IPS-NIHi11 (cell line): ENCODE data around the gene CORO2B.

ENCODE experiments used
- DNase-seq: peaks from one replicate; pipeline ENCODE4 v3.0.0; 2012; ENCODE audit warnings: mixed read lengths, low spot score

CORO2B gene

DNA sequence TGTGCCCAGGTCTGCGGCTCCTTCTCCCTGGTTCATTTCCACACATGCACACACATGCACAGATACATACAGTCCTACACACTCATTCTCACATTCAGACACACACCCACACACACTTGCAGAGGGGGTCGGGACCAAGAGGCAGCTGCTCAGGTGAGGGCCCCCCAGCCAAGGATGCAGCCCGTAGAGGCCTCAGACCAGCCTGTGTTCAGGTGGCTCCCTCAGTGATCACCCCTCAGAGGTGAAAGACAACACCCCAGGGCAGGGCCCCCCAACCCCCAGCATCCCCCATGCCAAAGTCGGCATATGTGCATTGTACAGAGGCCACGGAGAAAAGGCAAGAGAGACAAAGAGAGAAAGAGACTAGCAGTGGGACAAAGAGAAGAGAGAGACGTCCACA is 5.9 kb upstream of the CORO2B start:
- DNase-seq: no peak

DNA sequence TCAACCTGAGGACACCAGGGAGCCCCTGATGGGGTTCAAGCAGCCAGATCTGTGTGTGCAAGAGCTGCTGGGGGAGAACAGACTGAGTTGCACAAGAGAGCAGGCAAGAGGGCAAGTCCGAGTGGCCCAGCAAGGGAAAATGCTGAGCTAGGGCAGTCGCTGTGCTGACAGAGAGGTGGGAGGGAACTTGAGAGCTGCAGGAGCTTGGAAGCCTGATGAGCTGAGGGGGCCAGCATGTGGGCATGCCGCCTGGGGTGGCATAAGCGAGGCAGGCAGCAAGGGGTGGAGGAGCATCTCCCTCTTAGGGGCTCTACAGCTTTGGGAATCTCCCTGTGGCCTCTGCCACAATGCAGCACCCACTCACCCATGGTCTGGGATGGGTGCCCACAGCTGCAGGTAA is 4.7 kb upstream of the CORO2B start:
- no peak for DNase-seq

DNA sequence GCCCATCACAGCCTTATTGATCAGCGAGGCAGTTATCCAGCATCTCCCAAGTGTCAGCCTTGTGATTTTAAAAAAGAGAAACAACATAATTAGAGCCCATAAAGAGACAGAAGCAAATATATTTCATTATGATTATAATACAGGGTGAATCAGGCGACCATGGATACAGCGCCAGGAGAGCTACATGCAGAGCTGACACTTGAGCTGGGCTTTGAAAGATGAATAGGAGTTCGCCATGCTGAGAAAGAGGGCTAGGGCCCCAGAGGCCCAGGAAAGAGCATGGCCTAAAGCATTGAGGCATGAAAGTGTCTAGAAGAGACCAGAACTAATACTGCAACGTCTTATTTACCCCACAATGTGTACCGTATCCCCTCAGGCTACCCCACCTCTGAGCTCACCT is 4.2 kb upstream of the CORO2B start:
- no peak for DNase-seq

DNA sequence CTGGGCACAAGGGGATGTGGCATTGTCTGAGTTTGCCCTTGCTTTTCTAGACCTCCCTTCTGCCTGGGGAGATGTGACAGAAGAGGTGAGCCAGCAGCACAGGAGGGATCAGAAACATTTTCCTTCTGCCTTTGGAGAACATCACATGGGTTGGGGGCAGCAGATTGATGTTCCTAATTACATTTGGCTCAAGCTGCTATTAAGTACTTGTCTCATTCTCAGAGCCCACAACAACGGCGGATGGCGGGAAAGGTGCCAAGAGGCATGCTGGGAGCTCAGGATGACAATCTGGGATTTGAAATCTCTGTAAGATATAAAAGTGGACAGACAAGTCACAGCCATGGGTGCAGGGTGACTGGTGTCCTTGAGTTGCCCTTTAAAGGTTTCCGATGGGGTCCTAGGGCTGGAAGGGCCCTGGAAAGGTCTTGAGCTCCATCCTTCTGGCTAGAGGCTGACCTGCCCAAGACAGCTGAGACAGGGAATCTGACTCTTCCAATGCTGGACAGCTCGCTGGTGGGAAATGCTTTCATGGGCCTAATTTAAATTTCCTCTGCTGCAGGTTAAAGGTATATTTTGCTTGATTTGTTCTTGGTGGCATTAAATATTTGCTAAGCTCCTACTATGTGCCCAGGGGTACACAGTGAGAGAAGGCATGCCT is 2.4 kb upstream of the CORO2B start:
- DNase-seq: no peak

DNA sequence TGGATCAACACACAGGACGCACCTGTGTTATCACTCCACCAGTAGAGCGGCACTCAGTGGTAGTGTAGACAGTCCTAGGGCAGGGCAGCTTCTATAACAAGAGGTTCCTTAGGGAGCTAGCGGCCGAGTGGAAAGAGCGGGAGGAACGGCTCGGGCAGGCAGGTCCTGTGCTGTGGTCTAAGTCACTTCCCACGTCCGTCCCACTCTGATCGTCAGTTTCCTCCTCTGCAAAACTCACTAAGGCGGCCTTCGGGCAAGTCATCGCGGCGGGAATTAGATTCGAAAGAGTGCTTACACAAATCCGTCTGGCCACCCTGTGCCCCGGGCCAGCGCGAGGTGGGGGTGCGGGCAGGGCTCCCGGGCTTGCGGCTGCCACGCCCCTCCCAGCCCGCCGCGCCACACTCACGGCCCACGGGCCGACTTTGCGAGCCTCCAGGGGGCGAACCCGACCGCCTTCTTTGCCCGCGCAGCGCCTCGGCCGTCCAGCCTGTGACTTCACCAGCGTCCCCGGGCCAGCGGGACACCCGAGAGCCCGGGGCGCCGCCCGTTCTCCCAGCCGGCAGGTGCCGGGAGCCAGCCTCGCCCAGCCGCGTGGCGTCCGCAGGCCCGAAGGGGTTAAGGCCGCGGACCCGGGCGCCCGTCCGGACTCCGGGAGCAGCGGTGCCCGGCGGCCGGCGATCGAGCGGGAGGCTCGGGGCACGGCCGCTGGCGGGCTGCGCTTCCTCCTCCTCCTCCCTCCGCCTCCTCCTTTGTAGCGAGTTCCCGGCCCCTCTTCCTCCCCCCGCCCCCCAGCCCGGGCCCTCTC is 416 bp upstream of the CORO2B start:
- peak; percentile 69 for DNase-seq

DNA sequence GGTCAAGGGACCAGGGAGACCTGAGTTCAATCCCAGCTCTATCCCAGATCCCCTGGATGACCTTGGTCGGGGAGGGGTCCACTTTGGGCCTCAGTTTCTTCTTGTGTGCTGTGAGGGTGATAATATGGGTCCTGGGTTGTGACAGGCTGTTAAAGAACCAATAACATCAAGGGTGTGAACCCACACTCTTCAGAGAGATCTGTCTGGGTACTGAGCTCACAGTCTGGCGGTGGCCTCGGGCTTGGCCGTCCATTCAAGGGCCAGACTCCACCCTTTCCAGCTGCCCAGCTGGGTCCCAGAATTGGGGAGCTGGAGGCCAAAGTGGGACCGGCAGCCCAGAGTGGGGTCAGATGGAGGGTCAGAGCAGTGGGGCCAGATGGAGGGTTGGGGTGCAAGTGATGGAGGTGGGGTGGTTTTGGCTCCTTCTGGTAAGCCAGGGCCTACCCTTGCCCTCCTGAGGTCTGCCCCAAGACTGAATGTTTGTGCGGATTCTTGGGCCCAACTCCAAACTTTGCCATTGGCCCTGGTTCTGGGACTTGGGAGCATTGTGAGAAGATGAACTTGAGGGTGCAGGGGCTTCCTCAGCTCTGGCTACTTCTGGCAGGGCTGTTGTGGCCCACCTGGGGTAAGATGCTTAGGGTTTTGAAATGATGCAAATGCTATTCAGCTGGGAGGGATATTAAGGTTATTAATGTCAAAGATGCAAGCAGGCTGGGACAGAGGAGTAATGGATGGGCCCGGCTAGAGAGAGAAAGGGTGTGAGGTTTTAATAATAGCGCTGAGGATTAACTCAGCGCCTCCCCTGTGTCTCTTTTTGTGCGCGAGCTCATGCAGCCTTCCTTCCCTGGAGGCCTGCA is 1.5 kb downstream of the CORO2B start:
- no peak for DNase-seq

DNA sequence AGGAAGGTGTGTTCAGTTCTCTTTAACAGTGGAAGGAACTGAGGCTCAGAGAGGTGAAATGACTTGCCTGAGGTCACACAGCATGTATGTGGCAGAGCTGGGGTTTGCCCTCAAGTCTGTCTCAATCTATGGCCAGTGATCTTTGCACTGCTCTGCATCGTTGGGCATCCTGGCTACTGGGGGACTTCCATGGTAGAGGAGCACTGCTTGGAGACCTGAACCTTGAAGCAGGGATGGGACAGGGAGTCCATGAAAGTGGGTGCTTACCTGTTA is 2.0 kb downstream of the CORO2B start:
- no peak for DNase-seq

DNA sequence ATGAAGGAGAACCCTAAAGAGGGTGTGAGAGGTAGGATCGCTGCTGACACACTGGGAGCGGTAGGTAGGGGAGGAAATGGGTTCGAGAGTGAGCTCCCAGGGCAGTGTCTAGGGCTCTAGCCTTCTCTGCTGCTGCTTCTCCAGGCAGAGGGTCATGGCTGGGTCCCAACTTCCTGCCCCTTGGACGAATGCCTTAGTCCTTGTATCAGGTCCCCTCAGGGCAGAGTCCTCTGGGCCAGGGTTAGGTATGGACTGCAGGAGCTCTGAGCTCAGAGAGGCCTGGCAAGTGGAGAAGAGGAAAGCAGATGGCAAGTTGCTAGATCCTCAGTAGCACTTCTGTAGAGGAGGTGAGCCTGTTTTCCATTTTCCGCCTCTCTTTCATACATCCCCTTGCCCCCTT is 2.9 kb downstream of the CORO2B start:
- no peak for DNase-seq

DNA sequence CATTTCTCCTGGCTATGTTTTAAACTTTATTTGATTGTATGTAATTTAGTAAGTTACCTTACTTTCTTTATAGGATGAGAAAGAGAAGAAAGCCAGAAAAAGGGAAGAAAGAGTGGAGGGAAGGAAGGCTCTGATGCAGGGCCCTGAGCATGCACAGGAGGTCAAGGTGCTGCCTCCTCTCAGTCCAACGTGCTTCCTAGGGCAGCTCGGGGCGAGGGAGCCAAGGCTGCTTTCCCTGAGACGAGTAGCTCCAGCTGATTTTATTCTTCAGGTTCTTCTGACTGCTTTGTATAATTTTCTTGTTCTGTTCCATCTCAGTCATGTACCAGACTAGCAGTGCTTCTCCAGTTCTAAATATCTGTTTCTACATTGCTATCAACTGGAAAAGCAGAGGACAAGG is 3.4 kb downstream of the CORO2B start:
- DNase-seq: no peak

DNA sequence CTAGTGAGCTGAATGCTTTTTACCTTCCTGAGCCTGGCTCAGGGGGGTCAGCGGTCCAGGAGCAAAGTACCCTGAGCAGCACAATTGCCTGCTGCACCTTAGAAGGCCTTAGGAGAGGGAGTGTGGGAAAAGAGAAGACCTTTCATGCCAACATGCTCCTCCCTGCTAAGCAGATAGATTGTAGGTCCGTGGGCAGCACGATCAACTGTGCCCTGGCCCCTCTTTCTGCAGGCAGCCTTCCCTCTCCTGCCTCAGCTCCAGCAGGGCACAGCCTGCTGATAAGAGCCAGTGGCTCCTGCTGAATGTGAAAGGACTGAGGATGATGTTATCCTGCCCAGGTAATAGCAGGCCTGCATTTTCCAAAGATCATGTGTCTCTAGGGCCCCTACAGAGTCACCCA is 4.1 kb downstream of the CORO2B start:
- DNase-seq: no peak

DNA sequence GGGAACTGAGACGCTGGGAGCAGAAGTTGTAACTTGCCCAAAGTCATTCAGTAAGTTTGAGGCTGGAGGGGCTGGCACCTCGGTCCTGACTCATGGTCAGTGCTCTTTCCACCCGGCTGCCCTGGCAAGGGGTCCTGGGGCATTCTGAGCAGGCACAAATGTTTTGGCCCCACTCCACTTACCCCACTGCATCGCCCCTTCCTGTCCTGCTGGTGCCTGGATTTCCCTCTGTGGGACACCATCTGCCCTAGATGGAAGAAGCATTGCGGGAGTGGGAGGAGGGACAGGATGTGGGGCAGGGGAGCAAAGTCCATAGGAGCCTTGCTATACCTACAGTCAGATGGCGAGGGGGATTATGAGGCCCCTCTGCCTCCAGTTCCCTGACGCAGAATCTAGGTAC is 4.5 kb downstream of the CORO2B start:
- no peak for DNase-seq

DNA sequence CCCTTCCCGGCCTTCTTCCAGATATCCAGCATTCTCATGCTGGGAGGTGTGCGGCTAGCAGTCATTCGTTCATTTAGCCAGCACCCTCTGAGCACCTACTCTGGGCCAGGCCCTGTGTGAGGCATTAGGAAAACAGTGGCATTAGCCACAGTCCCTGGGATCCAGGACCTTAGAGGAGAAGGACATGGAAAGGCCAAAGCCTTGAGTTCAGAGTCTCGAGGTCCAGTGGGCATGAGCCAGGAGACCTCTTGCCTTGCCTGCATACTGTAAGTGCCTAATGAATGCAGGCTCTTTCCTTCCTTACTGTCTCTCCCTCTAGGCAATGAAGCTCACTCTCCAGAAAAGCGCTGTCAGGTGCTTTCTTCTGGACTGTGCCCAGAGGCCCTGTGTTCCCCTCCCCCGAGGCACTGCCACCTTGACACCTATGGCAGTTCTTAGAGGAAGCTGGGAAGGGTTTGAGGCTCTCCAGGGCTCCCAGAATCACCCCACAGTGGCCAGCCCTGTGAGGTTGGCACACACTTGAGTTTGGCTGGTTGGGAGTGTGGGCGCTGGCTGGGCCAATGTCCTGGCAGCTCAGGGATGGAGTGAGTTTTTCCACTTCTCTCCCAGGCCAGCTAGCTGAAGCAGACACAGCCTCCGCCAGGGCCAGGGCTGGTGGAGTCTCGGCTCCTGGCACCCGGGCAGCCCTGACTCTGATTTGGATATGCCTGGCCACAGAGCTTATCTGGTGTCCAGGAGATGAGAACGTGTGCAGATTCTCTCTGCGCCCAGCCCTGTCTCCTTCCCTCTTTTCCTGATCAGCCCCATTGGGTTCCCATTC is 5.4 kb downstream of the CORO2B start:
- no peak for DNase-seq

DNA sequence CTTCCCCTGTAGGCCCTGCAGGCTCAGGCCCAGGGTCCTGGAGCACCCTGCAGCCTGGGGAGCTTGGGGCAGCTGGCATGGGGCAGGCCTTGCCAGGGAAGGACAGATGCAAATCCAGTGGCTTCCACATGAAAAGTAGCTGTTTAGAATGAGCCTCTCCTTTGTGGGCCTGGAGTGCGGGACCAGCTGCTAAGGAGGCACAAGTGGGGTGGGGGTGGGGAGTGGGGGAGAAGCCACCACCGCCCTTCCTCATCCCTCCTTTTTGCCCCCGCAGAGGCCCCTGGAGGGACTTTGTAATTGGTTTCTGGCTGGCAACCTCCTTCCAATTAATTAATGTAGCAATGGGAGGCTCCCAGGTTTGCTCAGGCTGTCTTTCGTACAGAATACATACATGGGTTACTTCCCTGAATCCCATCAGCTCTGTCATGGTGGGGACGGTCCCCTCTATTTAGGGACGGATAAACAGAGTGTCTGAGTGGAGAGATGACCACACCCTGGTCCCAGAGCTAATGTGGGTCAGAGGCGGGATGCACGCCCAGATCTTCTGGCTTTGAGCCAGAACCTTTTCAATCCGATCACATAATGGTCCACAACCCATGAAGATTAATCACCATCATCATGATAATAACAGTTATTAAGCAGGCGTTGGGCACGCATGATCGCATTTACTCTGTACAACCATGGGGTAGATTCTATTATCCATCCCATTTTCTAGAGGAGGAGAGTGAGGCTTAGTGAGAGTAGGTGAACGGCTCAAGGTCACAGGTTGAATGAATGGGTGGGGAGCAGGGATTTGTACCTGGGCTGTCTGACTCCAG is 6.2 kb downstream of the CORO2B start:
- DNase-seq: no peak

DNA sequence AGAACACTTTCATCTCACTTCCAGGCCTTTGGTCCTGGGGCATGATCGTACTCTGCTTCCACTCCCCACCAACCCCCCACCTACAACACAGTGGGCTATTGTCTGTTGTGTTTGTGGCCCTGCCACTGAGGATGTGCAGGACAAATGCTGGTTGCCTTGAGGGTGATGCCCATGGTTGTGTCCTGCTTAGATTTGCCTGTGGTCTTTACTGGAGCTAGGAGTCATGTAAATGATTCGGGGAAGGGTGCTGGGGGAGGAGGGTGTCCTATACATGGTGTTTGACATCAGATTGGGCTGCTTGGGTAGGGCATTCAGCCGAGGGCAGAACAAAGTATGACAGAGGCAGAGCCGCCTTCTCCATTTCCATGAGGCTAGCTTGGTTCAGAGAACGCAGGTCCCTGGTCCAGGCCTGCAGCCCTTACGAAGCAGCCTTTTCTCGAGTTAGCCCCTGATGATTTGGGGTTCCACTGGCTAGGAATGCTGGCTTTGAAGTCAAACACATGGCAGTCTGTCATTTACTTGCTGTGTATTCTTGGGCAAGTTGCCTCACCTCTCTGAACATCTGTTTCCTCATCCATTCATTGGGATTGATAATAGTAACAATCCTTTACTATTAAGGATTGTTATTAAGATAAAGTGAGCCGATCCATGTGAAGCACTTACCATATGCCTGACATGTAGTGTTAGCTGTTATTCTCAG is 6.9 kb downstream of the CORO2B start:
- DNase-seq: no peak

DNA sequence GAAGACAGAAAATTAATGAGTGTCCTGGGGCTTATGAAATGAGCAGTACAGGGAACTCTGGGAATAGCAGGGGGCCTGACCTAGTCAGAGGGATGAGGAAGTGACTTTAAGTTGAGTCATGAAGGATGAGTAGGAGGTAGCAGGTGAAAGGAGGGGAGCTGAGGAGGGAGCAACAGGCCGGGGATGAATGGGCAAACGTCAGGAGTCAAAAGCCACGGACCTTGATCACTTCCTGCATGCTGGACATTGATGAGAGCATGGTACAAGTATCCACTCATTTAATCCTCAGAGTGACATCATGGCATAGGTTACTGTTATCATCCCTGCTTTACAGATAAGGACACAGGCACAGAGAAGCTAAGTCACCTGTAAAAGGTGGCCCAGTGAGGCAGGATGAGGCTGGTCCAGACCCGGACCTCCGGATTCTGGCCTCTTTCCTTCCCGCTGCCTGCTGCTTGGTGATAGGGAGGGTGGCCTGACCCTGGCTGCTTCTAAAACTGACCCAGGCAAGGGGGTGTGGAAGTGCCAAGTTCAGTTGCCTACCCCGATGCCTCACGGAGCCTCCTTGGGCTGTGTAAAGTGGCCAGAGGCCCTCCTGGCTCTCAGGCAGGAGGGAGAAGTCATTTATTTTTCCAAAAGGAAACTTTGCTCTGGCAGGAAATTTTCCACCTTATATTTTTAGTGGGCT is 7.6 kb downstream of the CORO2B start:
- no peak for DNase-seq

DNA sequence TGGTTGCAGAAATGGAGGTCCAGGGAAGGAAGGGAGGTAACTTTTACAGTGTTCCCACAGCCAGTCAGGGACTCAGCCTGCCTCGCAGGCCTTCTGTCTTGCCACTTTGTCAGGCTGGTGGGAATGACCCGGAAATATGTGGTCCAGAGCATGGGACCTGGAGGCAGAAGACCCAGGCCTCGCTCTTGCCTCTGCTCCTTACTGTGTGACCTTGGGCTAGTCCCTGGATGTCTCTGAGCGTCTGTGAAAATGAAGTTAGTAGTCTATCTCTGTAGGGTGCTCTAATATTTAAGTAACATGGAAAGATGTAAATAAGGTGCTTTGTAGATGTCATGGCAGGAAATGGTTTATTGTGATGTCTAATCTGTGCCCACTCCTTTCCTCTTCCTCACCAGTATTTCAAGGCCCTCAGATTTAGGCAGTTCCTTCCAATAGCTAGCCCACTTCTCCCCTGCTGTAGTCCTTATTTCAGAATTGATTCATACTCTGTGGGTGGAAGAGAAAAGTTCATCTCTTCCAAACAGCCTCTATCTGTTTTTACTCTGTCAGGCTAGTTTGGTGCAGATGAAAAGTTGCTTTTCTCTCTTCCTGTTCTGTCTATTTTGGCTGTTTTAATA is 9.1 kb downstream of the CORO2B start:
- DNase-seq: no peak

DNA sequence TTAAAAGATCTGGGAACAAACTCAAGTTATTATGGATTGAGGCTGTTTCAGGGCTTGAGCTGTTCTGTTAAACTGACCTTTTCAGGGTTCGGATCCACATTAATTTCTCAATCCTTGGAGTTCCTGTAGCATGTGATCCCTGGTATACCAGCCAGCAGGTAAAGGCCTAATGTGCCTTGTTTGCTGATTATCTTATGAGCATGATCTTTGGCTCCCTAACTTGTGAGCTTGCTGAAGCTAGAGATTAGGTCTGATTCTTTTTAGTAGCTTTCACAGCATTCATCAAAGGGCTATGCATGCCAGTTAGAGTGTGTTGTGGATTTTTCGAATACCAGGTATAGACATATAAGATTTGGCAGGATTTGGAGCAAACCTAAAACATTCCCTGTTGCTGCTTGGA is 10.3 kb downstream of the CORO2B start:
- no peak for DNase-seq

DNA sequence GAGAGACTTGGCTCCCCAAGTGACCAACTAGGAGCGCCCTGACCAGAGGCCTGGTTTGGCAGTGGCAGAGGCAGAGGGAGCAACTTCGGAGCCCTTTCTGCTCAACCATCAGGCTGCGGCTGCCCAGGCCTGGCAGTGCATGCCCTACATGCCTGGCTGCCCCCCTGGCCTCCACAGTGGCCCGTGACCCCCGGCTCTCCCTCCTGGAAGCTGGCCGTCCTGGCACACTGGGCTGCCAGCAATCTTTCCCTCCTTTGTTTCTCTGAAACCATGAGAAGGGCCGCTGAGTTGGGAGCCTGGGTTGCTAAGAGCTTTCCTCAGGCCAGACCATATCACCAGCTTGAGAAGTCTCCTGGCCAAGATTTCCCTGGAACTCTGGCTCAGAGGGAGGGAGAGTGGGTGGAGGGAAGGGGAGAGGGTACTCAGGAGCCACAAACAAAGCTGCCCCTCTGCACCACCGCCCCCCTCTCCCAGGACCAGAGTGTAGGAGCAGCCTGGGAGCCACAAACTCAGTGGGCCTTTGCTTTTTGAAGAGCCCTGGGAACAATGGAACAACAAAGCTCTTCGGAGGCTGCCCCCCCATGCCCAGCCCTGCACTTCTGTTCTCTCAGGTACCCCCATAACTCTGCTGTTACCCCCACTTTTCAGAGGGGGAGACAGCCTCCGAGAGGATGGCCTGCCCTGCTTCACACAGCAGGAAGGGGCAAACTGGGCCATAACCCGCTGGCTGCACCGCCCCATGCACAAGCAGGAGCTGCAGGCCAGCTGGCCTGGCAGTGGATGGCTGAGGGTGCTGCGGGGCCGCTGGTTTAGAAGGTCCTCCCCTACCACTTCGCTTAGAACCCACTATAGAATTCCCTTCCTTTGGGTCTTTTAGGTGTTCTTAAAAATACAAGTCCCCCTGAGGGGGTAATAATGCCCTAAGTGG is 11.3 kb downstream of the CORO2B start:
- DNase-seq: no peak
